Right renal pelvis (tissue), 4 donors: ENCODE measurements around the gene CGREF1. TPM values are rescaled to one million over a fixed set of nuclear protein-coding genes. Genes with fewer than 3 reads are reported as not detected.
"Not testable (repeated sequence)": the region's sequence is repeated elsewhere in the genome, so short reads cannot be mapped to it uniquely, and the experiment has no call there.

Experiments
- DNase-seq, 4 donors: peaks; one replicate each; pipeline ENCODE4 v3.0.0-alpha.2; 2013; ENCODE audit warnings: low read depth in 4 of 4, low spot score in 3 of 4, missing footprints in 1 of 4
- polyA plus RNA-seq, 4 donors: library from polyadenylated mRNA; unstranded; fragments of 120-200 nt; gene quantifications; one replicate each; pipeline ENCODE4 v1.2.1, GENCODE V29; 2013; ENCODE audit not compliant: insufficient read length in 4 of 4

Gene CGREF1
- polyA plus RNA-seq, 4 donors: 4.6 to 7.5 (median 6.1) TPM

DNA sequence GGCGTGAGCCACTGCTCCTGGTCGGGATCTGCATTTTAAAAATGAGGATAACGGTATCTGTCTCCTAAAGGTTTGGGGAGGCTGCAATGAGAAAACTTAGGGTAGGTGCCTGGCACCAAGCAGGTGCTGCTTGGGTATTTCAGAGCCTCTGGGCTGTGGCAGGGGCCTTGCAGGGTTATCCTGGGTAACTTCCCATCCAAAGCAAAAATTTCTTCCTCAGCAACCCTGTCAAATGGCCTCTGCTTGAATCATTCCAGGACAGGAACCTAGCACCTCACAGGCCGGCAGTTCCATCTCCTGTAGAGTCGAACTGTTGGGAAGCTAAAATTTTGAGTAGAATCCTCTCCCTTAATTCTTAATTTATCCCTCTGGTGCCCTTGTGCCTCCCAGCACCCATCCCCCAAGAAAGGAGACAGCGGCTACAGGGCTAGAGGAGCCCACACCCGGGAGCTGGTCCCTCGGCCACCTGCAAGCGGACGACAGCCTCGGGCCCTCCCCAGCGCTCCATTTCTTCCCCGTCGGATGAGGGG lies 868 bp downstream of the CGREF1 start:
- no peak for DNase-seq

GRCh38 chr2:27115519-27115918 lies 3.4 kb downstream of the CGREF1 start:
- no peak for DNase-seq

DNA sequence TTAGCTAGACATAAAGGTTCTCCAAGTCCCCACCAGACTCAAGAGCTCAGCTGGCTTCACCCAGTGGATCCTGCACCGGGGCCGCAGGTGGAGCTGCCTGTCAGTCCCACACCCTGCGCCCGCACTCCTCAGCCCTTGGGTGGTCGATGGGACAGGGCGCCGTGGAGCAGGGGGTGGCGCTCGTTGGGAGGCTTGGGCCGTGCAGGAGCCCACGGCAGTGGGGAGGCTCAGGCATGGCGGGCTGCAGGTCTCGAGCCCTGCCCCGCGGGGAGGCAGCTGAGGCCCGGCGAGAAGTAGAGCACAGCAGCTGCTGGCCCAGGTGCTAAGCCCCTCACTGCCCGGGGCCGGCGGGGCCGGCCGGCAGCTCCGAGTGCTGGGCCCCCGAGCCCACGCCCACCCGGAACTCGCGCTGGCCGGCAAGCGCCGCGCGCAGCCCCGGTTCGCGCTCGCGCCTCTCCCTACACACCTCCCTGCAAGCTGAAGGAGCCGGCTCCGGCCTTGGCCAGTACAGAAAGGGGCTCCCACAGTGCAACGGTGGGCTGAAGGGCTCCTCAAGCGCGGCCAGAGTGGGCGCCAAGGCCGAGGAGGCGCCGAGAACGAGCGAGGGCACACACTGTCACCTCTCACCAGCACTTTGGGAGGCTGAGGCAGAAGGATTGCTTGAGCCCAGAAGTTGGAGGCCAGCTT lies 7.4 kb downstream of the CGREF1 start:
- DNase-seq: not testable (repeated sequence)

DNA sequence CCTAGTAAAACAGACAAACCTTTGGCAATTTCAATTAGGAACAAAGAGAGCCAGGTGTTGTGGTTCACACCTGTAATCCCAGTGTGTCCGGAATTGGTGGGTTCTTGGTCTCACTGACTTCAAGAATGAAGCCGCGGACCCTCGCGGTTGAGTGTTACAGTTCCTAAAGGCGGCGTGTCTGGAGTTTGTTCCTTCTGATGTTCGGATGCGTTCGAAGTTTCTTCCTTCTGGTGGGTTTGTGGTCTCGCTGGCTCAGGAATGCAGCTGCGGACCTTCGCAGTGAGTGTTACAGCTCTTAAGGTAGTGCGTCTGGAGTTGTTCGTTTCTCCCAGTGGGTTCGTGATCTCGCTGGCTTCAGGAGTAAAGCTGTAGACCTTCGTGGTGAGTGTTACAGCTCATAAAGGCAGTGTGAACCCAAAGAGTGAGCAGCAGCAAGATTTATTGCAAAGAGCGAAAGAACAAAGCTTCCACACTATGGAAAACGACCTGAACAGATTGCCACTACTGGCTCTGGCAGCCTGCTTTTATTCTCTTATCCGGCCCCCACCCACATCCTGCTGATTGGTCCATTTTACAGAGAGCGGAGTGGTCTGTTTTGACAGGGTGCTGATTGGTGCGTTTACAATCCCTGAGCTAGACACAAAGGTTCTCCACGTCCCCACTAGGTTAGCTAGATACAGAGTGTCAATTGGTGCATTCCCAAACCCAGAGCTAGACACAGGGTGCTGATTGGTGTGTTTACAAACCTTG lies 8.2 kb downstream of the CGREF1 start:
- DNase-seq: not testable (repeated sequence)

DNA sequence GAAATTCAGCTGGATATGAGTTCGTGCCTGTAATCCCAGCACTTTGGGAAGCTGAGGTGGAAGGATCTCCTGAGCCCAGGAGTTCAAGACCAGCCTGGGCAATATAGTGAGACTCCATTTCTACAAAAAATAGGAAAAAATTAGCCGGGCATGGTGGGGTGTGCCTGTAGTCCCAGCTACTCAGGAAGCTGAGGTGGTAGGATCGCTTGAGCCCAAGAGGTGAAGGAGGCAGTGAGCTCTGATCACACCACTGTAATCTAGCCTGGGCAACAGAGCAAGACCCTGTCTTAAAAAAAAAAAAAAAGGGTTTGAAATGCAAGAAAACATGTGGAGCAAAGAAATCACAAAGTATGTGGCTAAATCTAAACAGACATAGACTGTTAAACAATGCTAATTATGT lies 9.8 kb downstream of the CGREF1 start:
- DNase-seq: no peak

- no peak for DNase-seq
Measured at GRCh38 chr2:27108221-27108620, 10.7 kb downstream of the CGREF1 start.

- DNase-seq: no peak
Measured at GRCh38 chr2:27105981-27106380, 12.9 kb downstream of the CGREF1 start.

GRCh38 chr2:27102329-27102728 lies 16.6 kb downstream of the CGREF1 start:
- DNase-seq: no peak

DNA sequence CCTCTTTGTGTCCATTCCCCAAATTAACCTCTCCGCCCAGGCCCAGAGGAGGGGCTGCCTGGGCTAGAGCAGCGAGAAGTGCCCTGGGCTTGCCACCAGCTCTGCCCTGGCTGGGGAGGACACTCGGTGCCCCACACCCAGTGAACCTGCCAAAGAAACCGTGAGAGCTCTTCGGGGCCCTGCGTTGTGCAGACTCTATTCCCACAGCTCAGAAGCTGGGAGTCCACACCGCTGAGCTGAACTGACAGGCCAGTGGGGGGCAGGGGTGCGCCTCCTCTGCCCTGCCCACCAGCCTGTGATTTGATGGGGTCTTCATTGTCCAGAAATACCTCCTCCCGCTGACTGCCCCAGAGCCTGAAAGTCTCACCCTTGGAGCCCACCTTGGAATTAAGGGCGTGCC lies 18.9 kb downstream of the CGREF1 start:
- no peak for DNase-seq

GRCh38 chr2:27099334-27099955 lies 19.5 kb downstream of the CGREF1 start:
- no peak for DNase-seq

DNA sequence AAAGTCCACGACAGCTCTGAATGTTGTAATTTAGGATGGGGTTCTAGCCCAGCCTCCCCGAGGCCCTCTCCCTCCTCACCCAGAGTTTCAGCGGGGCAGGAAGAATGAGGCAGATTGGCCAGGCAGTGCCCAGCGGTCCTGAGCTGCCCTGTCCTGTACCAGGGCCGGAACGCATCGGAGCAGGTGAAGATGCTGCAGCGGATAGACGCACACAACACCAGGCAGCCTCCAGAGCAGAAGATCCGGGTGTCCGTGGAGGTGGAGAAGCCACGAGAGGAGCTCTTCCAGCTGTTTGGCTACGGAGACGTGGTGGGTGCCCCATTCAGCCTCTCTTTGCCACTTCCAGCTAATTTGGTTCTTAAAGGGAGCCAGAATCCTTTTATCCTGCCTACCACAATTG lies 21.6 kb downstream of the CGREF1 start:
- DNase-seq: no peak

- no peak for DNase-seq
Measured at GRCh38 chr2:27096748-27097297, 22.1 kb downstream of the CGREF1 start.

- DNase-seq: no peak
Measured at GRCh38 chr2:27095745-27096651, 22.9 kb downstream of the CGREF1 start.

DNA sequence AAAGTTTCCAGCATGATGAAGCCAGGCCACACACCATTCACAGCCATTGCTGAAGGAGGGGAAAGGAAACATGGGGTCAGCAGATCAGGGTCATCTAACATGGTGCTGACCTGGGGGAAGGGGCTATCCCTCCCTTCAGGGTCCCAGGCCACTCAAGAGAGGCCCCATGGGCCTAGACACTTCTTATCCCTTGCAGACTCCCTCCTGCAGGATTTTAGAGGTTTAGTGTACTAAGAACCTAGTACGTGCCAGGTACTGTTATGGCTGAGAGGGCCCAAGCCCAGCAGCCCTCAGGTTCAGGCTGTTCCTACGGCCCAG lies 23.5 kb downstream of the CGREF1 start:
- no peak for DNase-seq

DNA sequence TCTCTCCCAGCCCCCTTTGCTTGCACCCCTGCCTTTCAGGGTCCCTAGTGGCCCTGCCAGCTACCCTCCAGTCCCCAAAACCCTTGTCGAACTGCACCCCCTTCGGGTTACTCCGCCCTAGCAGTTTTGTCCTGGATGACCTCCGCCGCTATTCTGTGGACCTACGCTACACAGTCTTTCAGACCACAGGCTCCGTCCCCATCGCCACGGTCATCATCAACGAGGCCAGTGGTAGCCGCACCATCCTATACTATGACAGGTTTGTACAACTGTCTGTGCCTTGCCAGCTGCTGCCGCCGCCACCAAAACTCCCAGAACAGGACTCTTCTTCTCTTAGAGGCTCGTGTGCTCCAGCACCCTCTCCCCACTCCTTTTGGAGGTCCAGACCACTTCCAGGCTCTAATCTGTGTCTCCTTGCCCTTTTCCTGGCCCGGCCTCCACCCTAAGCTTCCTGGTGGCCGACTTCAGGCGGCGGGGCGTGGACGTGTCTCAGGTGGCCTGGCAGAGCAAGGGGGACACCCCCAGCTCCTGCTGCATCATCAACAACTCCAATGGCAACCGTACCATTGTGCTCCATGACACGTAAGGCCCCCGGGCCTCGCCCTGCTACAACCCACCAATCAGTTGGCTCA lies 24.5 kb downstream of the CGREF1 start:
- no peak for DNase-seq

- no peak for DNase-seq
Measured at GRCh38 chr2:27093430-27094352, 25.2 kb downstream of the CGREF1 start.

DNA sequence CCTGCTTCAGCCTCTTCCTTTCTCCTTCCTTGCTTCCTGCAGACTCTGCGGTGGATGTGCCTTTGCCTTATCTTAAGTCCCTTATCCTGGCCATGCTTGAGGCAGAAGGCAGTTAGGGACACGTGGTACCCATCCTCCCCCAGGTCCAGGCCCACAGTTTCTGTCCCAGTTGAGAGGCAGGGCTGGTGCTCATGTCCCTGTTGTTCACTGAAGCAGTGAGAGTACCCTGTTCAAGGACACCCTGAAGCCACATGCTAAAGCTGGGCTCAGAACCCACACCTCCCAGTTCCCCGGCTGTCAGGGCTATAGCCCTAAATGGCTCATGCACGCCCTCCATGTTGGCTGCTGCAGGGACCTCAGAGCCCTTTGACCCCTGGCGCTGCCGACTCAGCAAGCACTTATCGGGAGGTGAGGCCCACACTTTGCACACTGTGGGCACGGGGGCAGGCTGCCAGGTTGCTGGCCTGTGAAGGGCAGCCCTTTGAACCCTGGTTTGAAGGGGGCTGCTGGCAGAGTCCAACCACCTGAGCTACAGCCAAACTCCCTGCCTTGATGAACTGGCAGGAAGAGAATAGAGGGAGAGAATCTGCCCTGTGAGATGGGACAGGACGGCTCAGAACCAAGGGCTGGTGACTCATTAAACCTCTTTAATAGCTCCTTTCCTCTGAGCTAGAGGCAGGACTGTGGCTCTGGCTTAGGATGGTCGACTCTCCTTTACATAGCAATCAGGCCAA lies 26.1 kb downstream of the CGREF1 start:
- no peak for DNase-seq
